ENCODE results near the gene SPON1. TPM values are rescaled to one million over a fixed set of nuclear protein-coding genes. Genes with fewer than 3 reads are reported as not detected.

The SPON1 gene
- total RNA-seq, 1 donor: 0.72 TPM

DNA sequence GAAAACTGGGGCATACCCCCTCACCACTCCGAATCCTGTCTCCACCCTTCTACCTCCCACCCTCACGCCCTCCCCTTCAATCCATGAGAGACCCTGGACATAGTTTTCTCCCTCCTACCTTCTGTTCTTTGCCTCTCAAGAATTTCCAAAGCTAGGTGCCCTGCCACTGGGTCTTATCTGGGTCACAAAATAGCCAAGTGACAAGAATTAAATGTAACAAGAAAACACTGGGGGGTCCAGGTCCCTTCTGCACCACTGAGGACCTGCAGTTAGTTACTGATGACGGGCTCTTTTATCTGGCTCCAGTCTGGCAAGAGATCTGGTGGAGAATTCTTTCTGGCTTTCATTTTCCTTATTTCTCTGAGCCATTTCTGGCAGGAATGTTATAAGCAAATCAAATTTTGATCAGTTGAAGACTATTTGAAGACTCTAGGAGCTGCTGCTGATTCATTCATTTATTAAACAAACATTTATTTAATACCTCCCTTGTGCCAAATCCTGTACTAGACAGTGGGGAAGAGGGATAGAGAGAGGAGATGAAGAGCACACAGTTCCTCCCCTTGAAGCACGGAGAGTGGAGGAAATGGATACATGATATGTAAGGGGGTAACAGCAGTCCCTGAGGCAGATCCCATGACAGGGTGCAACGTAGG, 261.2 kb downstream of the SPON1 start:
- Histone ChIP-seq H3K4me3 (ENCODE audit: insufficient read depth, low read length) (no peak overlapping the region), H3K27me3 (ENCODE audit: insufficient read depth, low read length) (no peaks in the 10 kb centered on the region), H4K20me1 (ENCODE audit: insufficient read depth, low read length) (no peaks in the 10 kb centered on the region), H2AFZ (ENCODE audit: low read length) (no peak overlapping the region), H3K27ac (ENCODE audit: low read depth, low read length) (no peak overlapping the region), H3K4me2 (ENCODE audit: insufficient read depth, low read length) (no peak overlapping the region), H3K79me2 (ENCODE audit: insufficient read depth, low read length) (no peaks in the 10 kb centered on the region), H3K36me3 (ENCODE audit: insufficient read depth, low read length) (no peaks in the 10 kb centered on the region), H3K4me1 (ENCODE audit: insufficient read depth, low read length) (no peaks in the 10 kb centered on the region), H3K9me3 (ENCODE audit: low read depth, low read length) (no peaks in the 10 kb centered on the region)
- no peak for DNase-seq (ENCODE audit: insufficient read length, low spot score, missing footprints)
- TF ChIP-seq, protein P1, sequence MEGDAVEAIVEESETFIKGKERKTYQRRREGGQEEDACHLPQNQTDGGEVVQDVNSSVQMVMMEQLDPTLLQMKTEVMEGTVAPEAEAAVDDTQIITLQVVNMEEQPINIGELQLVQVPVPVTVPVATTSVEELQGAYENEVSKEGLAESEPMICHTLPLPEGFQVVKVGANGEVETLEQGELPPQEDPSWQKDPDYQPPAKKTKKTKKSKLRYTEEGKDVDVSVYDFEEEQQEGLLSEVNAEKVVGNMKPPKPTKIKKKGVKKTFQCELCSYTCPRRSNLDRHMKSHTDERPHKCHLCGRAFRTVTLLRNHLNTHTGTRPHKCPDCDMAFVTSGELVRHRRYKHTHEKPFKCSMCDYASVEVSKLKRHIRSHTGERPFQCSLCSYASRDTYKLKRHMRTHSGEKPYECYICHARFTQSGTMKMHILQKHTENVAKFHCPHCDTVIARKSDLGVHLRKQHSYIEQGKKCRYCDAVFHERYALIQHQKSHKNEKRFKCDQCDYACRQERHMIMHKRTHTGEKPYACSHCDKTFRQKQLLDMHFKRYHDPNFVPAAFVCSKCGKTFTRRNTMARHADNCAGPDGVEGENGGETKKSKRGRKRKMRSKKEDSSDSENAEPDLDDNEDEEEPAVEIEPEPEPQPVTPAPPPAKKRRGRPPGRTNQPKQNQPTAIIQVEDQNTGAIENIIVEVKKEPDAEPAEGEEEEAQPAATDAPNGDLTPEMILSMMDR (IDR thresholded peaks at IDR 0.05; ENCODE audit: extremely low read depth, low read depth, low read length): no peak

GRCh38 chr11:14224395-14224794, 261.9 kb downstream of the SPON1 start:
- no peak overlapping the region for H3K4me3 ChIP-seq (ENCODE audit: insufficient read depth, low read length)
- no peaks in the 10 kb centered on the region for H3K27me3 ChIP-seq (ENCODE audit: insufficient read depth, low read length)
- H2AFZ ChIP-seq (ENCODE audit: low read length): no peak overlapping the region
- DNase-seq (ENCODE audit: insufficient read length, low spot score, missing footprints): no peak
- H3K79me2 ChIP-seq (ENCODE audit: insufficient read depth, low read length): no peaks in the 10 kb centered on the region
- no peaks in the 10 kb centered on the region for H4K20me1 ChIP-seq (ENCODE audit: insufficient read depth, low read length)
- TF ChIP-seq, protein P1 (IDR thresholded peaks at IDR 0.05; ENCODE audit: extremely low read depth, low read depth, low read length): no peak
- no peaks in the 10 kb centered on the region for H3K9me3 ChIP-seq (ENCODE audit: low read depth, low read length)
- H3K4me1 ChIP-seq (ENCODE audit: insufficient read depth, low read length): no peaks in the 10 kb centered on the region
- no peak overlapping the region for H3K27ac ChIP-seq (ENCODE audit: low read depth, low read length)
- no peaks in the 10 kb centered on the region for H3K36me3 ChIP-seq (ENCODE audit: insufficient read depth, low read length)
- no peak overlapping the region for H3K4me2 ChIP-seq (ENCODE audit: insufficient read depth, low read length)

DNA sequence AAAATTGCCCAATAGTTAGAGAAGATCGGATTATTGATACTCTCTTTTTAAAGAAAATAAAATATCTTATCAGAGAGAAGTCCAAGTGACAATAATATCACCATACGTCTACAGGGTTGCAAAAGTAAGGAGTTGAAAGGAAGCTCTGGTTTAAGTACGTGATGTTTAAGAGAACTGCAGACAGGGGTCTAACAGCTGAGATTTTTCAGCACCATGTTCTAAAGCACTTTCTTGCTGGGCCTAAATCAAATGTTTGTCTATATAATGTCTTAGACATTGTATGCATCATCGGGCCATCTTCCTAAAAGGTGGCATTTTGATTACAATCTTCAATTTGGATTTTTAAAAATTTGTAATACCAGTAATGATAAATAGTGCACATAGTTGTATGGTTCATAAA, 263.1 kb downstream of the SPON1 start:
- H4K20me1 ChIP-seq (ENCODE audit: insufficient read depth, low read length): no peaks in the 10 kb centered on the region
- H3K9me3 ChIP-seq (ENCODE audit: low read depth, low read length): no peaks in the 10 kb centered on the region
- H3K4me2 ChIP-seq (ENCODE audit: insufficient read depth, low read length): no peak overlapping the region
- H3K27ac ChIP-seq (ENCODE audit: low read depth, low read length): no peak overlapping the region
- H3K36me3 ChIP-seq (ENCODE audit: insufficient read depth, low read length): no peaks in the 10 kb centered on the region
- no peak for DNase-seq (ENCODE audit: insufficient read length, low spot score, missing footprints)
- H2AFZ ChIP-seq (ENCODE audit: low read length): no peak overlapping the region
- no peaks in the 10 kb centered on the region for H3K4me1 ChIP-seq (ENCODE audit: insufficient read depth, low read length)
- no peak overlapping the region for H3K4me3 ChIP-seq (ENCODE audit: insufficient read depth, low read length)
- no peaks in the 10 kb centered on the region for H3K27me3 ChIP-seq (ENCODE audit: insufficient read depth, low read length)
- TF ChIP-seq, protein P1 (IDR thresholded peaks at IDR 0.05; ENCODE audit: extremely low read depth, low read depth, low read length): no peak
- no peaks in the 10 kb centered on the region for H3K79me2 ChIP-seq (ENCODE audit: insufficient read depth, low read length)

- Histone ChIP-seq H3K4me2 (ENCODE audit: insufficient read depth, low read length) (no peak overlapping the region), H3K4me3 (ENCODE audit: insufficient read depth, low read length) (no peak overlapping the region), H4K20me1 (ENCODE audit: insufficient read depth, low read length) (no peaks in the 10 kb centered on the region), H2AFZ (ENCODE audit: low read length) (no peak overlapping the region), H3K4me1 (ENCODE audit: insufficient read depth, low read length) (no peaks in the 10 kb centered on the region), H3K27ac (ENCODE audit: low read depth, low read length) (no peak overlapping the region), H3K79me2 (ENCODE audit: insufficient read depth, low read length) (no peaks in the 10 kb centered on the region), H3K9me3 (ENCODE audit: low read depth, low read length) (no peaks in the 10 kb centered on the region), H3K36me3 (ENCODE audit: insufficient read depth, low read length) (no peaks in the 10 kb centered on the region), H3K27me3 (ENCODE audit: insufficient read depth, low read length) (no peaks in the 10 kb centered on the region)
- TF ChIP-seq, protein P1 (IDR thresholded peaks at IDR 0.05; ENCODE audit: extremely low read depth, low read depth, low read length): no peak
- no peak for DNase-seq (ENCODE audit: insufficient read length, low spot score, missing footprints)
These were observed 265.8 kb downstream of the SPON1 start for GRCh38 chr11:14228356-14228755.
